GM19240 (cell line): Measurements from ENCODE around the gene PBX1.

Source experiments
- DNase-seq: peaks from one replicate; pipeline ENCODE4 v3.0.0; 2011; ENCODE audit warnings: low spot score; ENCODE audit not compliant: insufficient read length

PBX1 gene

DNA sequence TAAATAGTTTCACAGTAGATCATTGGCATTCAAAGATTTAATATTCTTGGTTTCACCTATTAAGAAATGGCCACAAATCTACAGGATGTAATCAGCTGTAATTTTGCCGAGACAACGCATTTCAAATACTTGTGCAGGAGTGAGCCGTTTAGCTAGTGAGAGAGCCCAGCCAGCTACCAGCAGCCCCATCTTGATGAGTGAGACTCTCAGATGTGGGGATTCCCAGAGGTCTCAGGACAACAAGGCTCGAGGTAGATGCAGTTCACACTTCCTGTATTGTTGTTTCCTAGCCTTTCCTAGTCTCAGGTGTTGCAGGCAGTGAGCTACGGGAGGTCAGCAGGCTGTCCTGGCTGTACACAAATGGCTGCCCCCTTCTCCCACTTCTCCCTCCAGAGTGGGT lies 108.6 kb downstream of the PBX1 start:
- no peak for DNase-seq

DNA sequence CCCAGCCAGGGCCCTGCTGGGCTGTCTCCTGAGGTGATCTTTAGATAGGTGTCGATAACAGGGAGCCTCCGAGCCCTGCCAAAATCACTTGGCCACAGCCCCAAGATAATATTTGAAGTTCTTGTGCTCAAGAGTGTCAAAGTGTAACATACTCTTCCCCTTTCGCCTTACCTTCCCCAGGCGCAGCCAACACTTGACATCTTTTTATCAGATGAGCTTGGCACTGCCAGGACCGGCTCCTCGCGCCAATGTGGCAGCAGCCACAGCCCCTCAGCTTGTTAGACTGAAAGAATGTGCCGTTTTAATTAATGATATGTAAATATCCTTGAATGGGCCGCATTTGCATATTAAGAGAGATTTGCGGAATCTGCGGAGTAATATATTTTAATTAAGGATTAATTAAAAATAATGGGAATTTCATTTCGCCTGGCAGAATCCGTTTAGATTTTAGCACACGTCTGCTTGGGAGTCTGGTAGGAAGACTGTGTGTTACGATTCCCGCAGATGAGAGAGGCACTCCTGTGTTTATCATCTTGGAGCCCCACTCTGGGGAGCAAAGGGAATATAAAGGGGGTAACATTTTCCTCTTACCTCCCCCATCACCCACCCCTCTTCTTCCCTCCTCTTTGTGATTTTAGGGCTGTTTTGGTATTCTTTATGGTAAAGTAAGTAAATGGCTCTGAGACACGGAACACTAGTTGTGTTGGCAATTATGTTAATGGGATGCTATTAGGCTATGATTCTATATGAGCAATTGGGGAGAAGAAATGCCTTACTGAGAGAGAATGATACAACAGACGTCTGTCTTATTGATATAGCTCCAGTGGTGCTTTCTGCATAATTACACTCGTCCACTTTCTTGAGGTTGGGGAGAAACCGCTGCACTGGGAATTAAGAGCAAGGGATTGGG lies 109.8 kb downstream of the PBX1 start:
- no peak for DNase-seq

DNA sequence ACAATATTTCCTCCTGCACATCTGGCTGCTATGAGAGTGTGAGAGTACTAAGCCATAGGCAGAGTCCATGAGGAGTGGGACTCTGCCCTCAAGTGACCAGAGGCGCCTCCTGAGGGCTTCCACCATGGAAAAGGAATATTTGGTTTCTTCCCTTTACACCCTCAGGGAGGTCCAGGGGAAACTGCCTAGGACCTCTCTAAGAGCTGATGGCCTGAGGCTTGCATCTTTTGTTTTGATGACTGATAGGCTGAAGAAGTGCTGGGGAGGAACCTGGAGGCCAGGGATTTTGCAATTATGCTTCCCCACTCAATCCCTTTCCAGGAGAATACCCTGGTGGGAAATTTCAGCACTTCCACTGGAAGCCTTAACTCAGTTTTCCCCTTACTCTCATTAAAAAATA lies 111.0 kb downstream of the PBX1 start:
- DNase-seq = no peak

- no peak for DNase-seq
Observed at GRCh38 chr1:164670786-164671185, 111.8 kb downstream of the PBX1 start.

- no peak for DNase-seq
Observed at GRCh38 chr1:164671323-164671965, 112.5 kb downstream of the PBX1 start.

GRCh38 chr1:164671966-164672571 lies 113.1 kb downstream of the PBX1 start:
- no peak for DNase-seq

DNA sequence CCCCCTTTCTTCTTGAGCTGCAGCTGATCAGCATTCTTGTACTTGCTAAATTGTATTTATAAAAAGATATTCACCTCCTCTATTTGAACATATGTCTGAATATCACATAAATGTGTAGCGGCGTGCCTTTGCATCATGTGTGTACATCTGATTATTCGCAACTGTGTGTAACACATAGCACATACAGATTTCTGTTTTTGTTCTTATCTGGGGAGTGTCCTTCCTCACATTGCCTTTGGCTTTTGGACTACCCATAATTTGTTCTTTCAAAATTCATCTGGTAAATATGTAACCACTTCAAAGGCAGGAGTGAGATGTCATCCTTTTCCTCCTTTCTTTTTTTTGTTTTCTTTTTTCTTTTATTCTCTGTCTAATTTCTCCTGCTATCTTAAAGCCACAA lies 113.6 kb downstream of the PBX1 start:
- no peak for DNase-seq

DNA sequence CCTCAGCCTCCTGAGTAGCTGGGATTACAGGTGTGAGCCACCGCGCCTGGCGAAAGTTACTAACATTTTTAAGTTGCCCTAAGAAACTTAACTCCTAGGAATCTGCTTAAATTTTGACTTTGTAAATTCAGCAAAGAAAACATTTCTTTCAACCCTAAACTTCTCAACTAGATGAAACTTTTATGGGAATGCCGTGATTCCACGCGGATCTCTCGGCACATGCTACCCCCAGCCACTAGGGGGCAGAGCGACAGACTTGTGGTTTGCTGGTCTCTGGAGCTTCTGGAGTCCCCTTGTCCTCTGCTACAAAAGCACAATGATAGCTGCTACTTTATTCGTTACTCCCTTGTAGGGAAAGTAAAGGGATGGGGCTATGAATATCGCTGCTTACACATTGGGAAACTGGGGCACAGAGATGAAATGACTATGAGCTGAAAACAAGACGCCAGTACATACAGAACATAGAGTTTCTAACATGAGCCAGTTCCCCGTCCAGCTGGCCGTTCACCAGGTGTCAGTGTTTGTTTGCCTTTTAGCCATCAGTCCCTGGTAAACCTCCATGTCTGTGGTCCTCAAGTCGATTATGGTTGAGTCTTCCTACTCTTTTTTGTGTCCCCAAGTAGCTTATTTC lies 114.7 kb downstream of the PBX1 start:
- no peak for DNase-seq

DNA sequence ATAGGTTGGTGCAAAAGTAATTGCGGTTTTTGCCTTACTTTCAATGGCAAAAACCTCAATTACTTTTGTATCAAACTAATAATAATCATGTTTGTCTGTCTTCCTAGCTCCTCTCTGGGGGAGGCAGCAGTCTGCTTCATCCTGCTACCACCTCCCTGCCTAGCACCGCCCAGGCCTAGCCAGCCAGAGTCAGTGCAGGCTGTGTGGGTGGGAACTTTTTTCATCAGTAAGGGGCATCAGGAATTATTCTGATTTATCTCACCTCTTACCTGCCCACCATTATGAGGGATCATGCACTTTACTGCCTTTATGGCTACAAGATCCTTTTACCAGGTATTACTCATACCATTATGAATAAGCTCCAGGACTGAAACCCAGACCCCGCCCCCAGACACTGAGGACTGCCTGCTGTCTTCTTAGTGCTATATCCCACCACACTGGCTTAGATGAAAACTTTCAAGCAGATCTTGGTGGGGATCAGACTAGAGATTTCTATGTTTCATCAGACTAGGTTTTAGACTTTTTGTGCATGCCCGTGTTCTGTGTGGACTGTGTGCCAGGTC lies 116.4 kb downstream of the PBX1 start:
- DNase-seq = no peak

DNA sequence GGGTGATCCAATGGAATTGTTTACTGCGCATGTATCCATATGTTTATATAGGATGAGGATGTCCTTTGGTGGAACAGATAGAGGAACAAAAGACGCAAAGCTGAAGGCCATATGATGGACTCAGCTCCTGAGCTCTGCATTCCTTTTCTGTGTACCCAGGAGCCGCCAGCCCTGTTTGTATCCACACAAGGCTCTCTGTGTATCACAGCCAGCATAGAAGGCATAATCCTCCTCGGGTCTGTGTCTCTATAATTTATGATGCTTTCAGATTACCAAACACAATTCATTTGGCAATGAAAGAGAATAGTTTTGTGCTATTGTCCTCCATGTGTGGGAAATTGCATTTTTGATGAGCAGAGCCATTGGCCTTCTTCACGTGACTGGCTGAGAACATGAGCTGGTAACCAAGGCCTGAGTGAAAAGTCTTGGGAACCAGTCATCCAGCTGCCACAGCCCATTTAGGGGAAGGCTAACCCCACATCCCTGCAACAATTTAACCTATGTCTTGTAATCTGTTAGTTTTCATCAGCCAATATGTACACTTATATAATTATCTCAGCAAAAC lies 119.2 kb downstream of the PBX1 start:
- no peak for DNase-seq

DNA sequence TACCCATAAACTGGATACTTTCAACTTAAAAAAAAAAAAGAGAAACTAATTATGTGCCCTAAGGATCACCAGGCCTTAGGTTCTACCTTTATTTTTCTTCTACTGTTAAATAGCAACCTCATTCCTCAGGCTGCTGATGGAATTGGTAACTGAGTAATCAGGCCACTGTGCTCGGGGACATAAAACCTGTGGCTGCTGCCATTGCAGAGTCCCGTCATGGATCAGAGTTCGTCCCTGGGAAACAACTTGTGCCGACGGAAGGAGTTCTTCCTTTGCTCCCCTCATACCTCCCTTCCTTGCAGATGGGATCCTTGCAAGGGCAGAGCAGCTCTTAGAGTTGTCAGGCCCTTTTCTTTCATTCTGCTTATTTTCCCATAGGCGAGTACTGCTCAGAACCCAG lies 123.6 kb downstream of the PBX1 start:
- no peak for DNase-seq

DNA sequence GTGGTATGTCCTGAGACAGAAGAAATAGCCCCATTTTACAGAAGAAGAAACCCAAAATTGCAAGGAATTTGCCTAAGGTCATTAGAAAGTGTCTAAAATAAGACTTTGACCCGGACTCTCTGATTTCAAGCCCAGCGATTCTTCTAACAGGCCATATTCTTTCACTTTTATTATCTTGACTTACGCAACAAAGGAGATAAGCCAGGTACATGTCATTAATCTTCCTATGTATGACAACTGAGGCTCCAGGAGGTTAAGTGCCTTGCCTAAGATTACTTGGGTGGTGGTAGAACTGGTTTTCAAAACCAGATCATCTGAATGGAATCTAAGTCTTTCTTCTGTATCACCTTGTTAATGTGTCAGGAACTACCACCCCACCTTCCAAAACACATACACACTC lies 124.3 kb downstream of the PBX1 start:
- no peak for DNase-seq

- DNase-seq = no peak
Observed at GRCh38 chr1:164685266-164686035, 126.5 kb downstream of the PBX1 start.

- DNase-seq = no peak
Observed at GRCh38 chr1:164687777-164688176, 128.8 kb downstream of the PBX1 start.

- DNase-seq = no peak
Observed at GRCh38 chr1:164688791-164689190, 129.8 kb downstream of the PBX1 start.

DNA sequence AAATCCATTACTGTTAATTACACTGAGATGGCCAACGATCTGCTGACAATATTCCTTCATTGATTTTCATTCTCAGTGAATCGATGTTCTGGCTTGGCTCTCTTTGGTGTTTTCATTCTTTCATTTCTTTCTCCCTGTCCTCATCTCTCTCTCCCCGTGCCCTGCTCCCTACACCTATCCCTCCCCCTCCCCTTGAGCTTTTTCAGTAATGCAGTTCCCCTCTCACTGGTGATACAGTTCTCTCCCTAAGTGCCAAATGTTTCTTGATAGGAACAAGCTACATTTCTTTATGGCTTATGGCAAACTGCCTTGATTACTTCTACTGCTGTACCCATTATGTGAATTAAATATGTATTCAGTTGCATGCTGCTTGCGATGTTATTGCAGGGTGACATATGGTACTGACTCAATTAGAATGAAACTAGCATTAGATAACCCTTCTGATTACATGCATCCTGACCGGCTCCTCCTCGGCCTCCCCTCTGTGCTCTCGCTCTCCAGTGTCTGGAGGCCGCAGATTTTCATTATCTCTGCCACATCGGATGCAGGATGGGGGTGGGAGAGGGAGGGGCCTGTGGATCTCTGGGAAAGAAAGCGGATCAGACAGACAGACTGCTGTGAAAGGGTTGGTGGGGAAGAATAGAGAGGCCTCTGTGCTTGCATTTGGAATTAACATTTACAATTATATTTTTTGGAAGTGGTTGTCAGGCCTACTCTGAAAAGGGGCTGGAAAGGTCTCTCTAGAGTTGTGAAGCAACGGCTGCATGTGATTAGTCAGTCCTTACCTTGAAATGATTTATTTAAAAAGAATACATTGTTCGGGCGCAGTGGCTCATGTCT lies 130.9 kb downstream of the PBX1 start:
- no peak for DNase-seq

GRCh38 chr1:164692420-164692819 lies 133.4 kb downstream of the PBX1 start:
- DNase-seq = no peak

DNA sequence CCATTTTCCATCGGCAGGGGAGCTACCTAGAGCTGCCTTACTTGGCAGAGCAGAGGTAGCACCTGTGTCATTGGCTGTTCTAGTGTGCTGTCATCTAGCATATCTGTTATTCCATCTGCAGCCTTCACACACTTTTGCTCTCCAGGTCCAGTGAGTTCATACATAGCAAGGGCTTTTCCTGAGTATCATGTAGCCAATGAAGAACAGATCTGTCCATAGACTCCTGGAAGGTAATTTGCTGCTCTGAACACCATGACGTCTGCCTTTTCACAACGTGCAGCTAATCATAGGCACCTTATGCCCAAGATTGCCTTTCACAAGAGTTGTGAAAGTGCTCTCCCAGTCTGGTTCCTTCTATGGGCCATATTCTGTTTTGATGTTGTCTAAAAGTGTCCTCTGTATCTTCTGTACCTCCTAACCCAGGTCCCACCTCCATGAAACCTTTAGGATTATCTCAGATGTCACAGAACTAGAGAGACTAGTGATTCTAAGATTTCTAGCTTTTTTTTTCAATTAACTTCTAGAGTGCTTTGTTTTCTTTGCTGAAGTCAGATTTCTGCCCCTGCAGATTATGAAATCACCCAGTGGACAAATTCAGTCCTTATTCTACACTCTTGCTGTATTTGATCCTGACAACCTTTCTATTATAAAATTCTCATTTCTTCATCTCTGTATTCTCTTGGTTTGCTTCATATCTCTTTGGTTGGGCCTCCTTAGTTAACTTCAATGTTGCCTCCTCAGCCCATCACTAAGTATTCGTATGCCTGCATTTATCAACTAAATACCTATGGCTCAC lies 134.8 kb downstream of the PBX1 start:
- no peak for DNase-seq

DNA sequence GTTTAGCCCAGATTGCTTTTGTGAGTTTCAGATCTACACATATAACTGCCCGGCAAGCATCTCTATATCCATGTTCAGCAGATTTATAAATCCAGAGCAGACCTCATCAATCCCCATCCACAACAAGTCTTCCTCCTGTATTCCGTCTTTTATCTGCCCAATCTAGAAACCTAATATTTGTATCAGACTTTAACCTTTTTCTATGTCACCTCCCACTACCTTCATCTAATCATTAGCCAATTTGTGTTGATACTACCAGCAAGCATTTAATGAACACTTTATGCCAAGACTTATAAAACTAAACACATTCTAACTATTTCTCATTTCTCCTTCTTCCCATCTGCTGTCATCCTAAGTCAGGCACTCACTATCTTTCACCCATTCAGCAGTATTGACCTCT lies 135.5 kb downstream of the PBX1 start:
- DNase-seq = no peak
